Activated gamma-delta T cell (primary cell): Measurements from ENCODE around the gene KRTAP6-3.

Experiments
- DNase-seq: peaks from one replicate; lab custom pipeline; 2025; lab: John Stamatoyannopoulos, UW
- total RNA-seq, 2 donors: gene quantifications; one replicate each; lab custom pipeline; 2026; lab: John Stamatoyannopoulos, UW

Gene KRTAP6-3, protein sequence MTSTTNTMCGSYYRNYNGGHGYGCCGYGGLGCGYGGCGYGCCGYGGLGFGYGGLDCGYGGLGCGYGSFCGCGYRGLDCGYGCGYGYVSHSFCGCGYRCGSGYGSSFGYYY
- total RNA-seq, result 0 reads per million in 2 donors

GRCh38 chr21:30592140-30592539 lies at the start of gene KRTAP6-3:
Gene KRTAP6-3 (plus strand): TSS chr21:30592440. CDS start chr21:30592446, 6 bp downstream.
- no peak for DNase-seq

GRCh38 chr21:30552782-30553181 lies 39.5 kb upstream of the KRTAP6-3 start:
- DNase-seq, result no peak

GRCh38 chr21:30555095-30555494 lies 37.1 kb upstream of the KRTAP6-3 start:
- no peak for DNase-seq

DNA sequence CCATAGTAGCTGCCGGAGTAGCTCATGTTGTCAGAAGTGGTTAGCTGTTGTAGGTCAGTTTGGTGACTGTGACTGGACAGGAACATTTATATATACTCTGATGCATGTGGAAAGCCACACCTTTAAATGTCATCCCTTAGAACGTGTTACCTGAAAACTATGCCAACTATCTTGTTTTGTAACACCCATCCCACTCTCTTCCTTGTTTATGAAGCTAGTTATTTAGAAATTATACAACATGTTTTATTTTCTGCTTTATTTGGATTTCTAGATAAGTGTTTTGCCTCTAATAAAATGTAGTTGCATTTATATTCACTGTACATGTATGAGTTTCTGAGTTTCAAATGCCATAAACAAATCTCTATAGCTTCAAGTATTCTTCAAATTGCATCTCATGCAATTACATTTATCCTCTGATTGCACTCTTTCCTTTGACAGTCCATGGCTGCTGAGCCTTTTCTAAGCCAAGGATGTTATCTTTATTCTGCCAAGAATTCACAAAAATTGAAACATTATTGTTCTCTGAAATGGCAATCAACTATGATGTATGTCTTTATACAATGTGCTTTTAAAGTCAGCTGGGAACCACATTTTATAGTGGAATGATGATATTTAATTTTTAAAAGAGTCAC lies 30.9 kb upstream of the KRTAP6-3 start, which contains the start of gene KRTAP19-7:
KRTAP19-7 (minus strand) TSS at position 51 of the 632 bp plus-strand sequence; CDS start at position 26, 25 bp downstream.
- DNase-seq, result no peak

GRCh38 chr21:30561957-30562356 lies 30.3 kb upstream of the KRTAP6-3 start:
- DNase-seq, result no peak

GRCh38 chr21:30563072-30563471 lies 29.2 kb upstream of the KRTAP6-3 start:
- no peak for DNase-seq

- no peak for DNase-seq
Observed at GRCh38 chr21:30563630-30564029, 28.6 kb upstream of the KRTAP6-3 start.

DNA sequence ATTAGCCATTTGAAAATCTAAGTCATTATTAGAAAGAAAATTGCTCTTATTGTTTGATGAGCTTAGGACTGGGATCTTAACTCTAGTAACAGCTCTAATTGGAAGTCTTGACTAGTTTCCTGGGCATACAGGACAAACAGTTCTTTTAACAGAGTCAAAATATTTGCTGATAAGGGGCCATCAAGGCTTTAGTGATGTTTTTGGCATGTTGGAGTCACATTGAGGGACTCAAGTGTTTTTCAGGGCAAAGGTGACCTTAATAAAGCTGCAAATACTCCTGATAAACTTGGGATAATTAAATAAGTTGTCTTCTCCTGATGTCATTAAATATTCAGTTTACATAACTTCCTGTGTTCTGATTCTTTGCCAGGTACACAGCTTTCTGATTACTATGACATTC lies 24.6 kb upstream of the KRTAP6-3 start:
- no peak for DNase-seq

DNA sequence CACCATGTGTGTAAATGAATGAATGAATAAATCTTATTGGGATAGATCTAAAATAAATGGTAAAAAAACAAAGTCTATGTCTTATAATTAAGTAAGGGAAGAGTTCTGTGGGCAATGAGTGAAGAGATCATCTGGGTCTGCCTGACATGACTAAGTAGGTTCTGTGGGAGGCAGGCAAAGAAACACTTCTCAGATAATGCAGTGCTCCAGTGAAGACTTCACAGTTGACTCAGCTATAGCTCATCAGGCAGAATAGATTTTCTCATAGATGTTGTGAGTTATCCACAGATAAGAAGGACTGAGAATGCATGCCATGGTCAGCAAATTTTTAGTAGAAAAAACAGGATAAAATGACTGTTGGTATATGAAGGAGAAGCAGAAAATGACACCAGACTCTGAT lies 14.5 kb upstream of the KRTAP6-3 start:
- no peak for DNase-seq

GRCh38 chr21:30579346-30579745 lies 12.9 kb upstream of the KRTAP6-3 start:
- no peak for DNase-seq

DNA sequence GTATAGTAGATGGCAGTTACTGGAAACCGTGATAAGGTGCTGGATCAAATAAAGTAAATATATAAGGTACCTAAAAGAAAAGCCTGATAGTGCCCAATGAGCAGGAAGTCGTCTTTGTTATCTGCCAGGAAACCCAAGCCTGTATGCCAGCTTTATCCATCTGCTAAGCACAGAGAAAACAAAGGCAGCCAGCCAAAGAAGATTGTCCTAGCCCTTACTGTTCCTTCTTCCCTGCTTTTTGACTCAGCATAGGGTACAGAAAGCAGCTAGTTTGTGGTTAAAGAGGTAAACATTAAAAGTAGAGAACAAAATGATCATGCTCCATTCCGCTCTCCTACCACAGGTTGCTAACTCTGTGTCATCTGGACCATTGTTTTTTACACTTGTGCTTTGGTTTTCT lies 12.1 kb upstream of the KRTAP6-3 start:
- DNase-seq, result no peak

DNA sequence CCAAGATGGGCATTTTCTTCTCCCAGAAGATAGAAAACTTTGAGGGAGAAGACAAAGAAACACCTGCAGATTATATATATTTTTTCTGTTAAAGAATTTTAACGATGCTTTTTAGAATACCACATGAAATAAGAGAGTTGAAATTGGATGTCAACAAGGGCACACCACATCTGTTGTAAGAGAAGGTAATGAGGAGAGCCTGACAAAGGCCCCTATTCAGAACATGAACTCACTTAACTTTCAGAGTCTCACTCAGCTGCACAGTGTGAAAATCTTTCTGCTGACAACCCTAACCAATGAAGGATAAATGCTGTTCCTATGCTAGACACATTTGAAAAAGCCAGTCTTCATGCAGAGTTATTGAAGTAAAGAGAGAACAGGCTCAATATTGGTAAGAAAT lies 9.4 kb upstream of the KRTAP6-3 start:
- no peak for DNase-seq

DNA sequence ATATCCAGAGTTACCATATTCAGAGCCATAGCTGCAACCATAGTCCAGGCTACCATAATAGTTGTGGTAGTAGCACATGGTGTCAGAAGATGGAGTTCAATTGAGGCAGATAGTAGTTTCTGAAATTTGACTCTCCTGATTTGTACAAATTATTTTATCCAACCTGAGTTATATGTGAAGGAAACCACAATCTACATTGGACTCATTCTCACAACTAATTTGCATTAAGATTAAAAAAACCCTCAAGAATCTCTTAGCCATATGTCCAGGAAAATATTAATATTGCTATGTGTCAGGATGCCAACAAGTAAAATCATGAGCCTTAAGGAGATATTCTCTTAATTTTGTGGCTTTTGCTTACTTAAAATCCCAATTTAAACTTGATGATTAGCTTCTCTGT lies 1.9 kb upstream of the KRTAP6-3 start, which contains the start of gene KRTAP22-2:
KRTAP22-2 (minus strand) TSS at position 101 of the 400 bp plus-strand sequence.
- no peak for DNase-seq

GRCh38 chr21:30598802-30599201 lies 6.6 kb downstream of the KRTAP6-3 start, which contains the start of gene KRTAP6-2:
Gene KRTAP6-2 (minus strand): TSS chr21:30598902. CDS start chr21:30598874, 28 bp downstream.
- DNase-seq, result no peak

GRCh38 chr21:30600787-30601186 lies 8.5 kb downstream of the KRTAP6-3 start, which contains the start of gene KRTAP22-1:
Gene KRTAP22-1 (plus strand): TSS chr21:30601087.
- no peak for DNase-seq

DNA sequence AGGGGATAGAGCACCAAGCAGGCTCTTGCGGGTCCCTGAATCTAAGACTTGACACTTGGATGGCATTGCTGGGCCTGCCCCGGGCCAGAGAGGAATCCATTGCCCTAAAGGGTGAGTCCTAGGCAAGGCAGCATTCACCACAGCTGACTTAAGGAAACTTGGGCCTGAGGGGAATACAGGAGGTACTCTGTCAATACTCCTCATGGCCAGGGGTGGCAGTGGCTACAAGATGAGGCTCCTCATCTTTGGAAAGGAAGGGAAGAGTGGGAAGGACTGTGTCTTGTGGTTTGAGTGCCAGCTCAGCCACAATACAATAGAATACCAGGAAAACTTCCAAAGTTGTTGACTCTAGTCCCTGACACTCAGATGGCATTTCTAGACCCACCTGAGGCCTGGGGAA lies 13.7 kb downstream of the KRTAP6-3 start:
- no peak for DNase-seq

GRCh38 chr21:30612132-30612531 lies 19.9 kb downstream of the KRTAP6-3 start:
- DNase-seq, result no peak

GRCh38 chr21:30613836-30614235 lies 21.6 kb downstream of the KRTAP6-3 start, which contains the start of gene KRTAP6-1:
Gene KRTAP6-1 (minus strand): TSS chr21:30613930. CDS start chr21:30613904, 26 bp downstream.
- DNase-seq, result no peak

DNA sequence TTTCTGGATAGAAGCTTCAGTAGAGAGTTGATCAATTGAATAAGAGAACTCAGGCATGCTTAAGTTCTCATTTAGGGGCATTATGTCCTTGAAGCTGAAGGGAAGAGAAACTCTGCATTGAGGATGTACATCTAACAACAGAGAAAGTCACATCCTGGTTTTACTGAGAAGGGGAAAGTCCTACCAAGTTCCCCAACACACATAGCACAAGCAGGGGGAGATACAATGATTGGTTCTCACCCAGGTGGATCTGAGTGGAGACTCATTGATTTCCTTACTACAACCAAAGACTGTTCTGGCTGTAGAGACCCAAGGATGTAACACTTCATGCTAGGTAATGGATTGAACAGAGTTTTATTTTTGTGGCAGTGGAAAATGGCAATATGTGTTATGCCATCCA lies 23.0 kb downstream of the KRTAP6-3 start:
- no peak for DNase-seq

GRCh38 chr21:30616125-30616524 lies 23.9 kb downstream of the KRTAP6-3 start, which contains the start of gene KRTAP20-1:
Gene KRTAP20-1 (plus strand): TSS chr21:30616425. CDS start chr21:30616455, 30 bp downstream.
- no peak for DNase-seq

DNA sequence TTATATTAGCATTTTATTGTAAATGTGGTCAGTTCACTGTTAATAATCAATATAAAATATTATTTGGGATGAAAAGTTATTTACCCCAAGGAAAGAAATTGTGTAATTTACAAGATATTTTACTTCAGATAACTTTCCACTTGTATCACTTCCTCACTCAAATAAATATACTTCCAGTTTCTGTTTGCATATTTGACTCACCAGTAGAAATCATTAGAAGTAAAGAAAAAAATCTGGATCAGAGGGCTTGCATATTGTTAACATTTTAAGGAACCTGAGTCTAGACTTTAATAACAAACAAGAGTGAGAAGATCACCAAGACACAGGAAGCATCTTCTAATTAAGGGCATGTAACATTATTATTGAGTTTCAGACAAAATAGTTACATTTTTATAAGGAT lies 27.8 kb downstream of the KRTAP6-3 start:
- DNase-seq, result no peak

DNA sequence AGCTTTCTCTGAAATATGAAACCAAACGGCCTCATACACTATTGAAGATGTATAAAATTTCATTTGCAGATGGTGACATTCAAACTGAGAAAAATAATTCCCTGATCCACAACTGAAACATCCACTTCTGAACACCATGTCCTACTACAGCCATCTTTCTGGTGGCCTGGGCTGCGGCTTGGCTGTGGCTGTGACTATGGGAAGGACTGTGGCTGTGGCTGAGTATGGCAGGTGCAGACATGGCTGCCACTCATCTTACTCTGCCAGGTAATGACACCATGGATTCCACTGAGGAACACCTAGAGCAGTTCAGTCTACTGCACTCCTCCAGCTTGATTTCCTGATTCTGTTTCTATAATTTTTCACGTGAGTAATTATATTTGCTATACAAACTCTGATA lies 28.3 kb downstream of the KRTAP6-3 start, which contains the start of gene KRTAP20-4:
KRTAP20-4 (plus strand) TSS at position 106 of the 400 bp plus-strand sequence.
- no peak for DNase-seq

GRCh38 chr21:30623362-30623761 lies 31.1 kb downstream of the KRTAP6-3 start:
- DNase-seq, result no peak
